Measurements from ENCODE around the gene HECW1.

GRCh38 chr7:43309706-43310022 lies 197.2 kb downstream of the HECW1 start:
- TF ChIP-seq EZH2 (IDR thresholded peaks at IDR 0.05; ENCODE audit: insufficient read depth, poor library complexity, severe bottlenecking) (no peak), EZH2phosphoT487 (IDR thresholded peaks at IDR 0.05; ENCODE audit: insufficient read depth, low read depth) (no peak)
